NT2/D1 (cell line): Measurements from ENCODE around the gene PRODH.
"Not testable (repeated sequence)": the region's sequence is repeated elsewhere in the genome, so short reads cannot be mapped to it uniquely, and the experiment has no call there.

ENCODE experiments used
- DNase-seq: peaks from one replicate; pipeline ENCODE4 v3.0.0-alpha.2; 2011; ENCODE audit warnings: low read depth, low spot score
- H3K27me3 ChIP-seq: 2 replicates; pipeline ENCODE4 v1.6.0; 2011; ENCODE audit warnings: mild to moderate bottlenecking; ENCODE audit not compliant: insufficient read length, insufficient read depth
- H3K36me3 ChIP-seq: 2 replicates; pipeline ENCODE4 v1.6.1; 2011; ENCODE audit warnings: mild to moderate bottlenecking, low read length, mixed read lengths; ENCODE audit not compliant: insufficient read depth, insufficient read length
- H3K4me1 ChIP-seq: 2 replicates; pipeline ENCODE4 v1.5.1; 2011; ENCODE audit not compliant: insufficient read depth, insufficient read length
- H3K4me3 ChIP-seq: 2 replicates; pipeline ENCODE4 v1.5.1; 2011; ENCODE audit warnings: low read depth; ENCODE audit not compliant: insufficient read length
- H3K9ac ChIP-seq: 2 replicates; pipeline ENCODE4 v1.6.0; 2011; ENCODE audit warnings: low read depth; ENCODE audit not compliant: insufficient read length
- H3K9me3 ChIP-seq: 2 replicates; pipeline ENCODE4 v1.5.1; 2011; ENCODE audit warnings: mild to moderate bottlenecking, low read length; ENCODE audit not compliant: insufficient read depth
- SUZ12 ChIP-seq: IDR thresholded peaks from 2 replicates; pipeline ENCODE4 v1.6.1; 2011; ENCODE audit not compliant: insufficient read length, insufficient read depth; ENCODE audit errors: extremely low read depth
- YY1 ChIP-seq: IDR thresholded peaks from 2 replicates; pipeline ENCODE4 v1.6.1; 2011; ENCODE audit not compliant: insufficient read length, insufficient read depth
- ZNF274 ChIP-seq: IDR thresholded peaks from 2 replicates; pipeline ENCODE4 v1.6.1; 2011; ENCODE audit warnings: mild to moderate bottlenecking, low read depth, low read length

The PRODH gene

DNA sequence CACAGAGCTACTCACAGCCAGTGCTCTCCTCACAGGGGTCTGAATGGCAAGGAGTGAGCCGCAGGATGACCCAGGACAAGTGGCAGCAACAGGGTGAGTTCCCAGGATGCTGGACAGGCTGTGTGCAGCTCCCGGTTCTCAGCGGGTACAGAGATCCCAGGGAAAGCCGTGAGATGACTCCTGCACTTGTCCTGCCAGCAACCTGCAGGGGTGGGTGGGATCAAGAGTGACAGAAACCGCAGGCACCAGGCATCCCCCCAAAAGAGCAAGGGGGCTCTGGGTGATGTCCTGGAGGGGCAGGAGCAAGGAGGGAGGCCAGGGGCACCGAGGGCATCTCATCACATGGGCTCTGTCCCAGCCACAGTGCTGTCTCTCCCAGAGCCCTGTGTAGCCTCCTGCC, 15.9 kb upstream of the PRODH start:
- DNase-seq, result no peak
- Histone ChIP-seq H3K9ac (no peak overlapping the region), H3K4me1 (no peaks in the 10 kb centered on the region), H3K27me3 (no peaks in the 10 kb centered on the region), H3K4me3 (no peak overlapping the region), H3K36me3 (no peaks in the 10 kb centered on the region), H3K9me3 (no peaks in the 10 kb centered on the region)
- no peak for TF ChIP-seq YY1
- TF ChIP-seq SUZ12, result no peak
- no peak for TF ChIP-seq ZNF274

- H3K9me3 ChIP-seq, result no peaks in the 10 kb centered on the region
- H3K4me1 ChIP-seq, result no peaks in the 10 kb centered on the region
- peak overlapping the region; percentile 21 for H3K9ac ChIP-seq
- DNase-seq, result no peak
- TF ChIP-seq ZNF274, result no peak
- no peak for TF ChIP-seq SUZ12
- no peak for TF ChIP-seq YY1
- H3K4me3 ChIP-seq, result no peak overlapping the region
- no peaks in the 10 kb centered on the region for H3K27me3 ChIP-seq
- no peaks in the 10 kb centered on the region for H3K36me3 ChIP-seq
These were observed 14.0 kb upstream of the PRODH start for GRCh38 chr22:18950141-18950540.

- Histone ChIP-seq H3K27me3 (no peaks in the 10 kb centered on the region), H3K9ac (no peak overlapping the region), H3K9me3 (no peaks in the 10 kb centered on the region), H3K4me3 (no peak overlapping the region), H3K4me1 (no peaks in the 10 kb centered on the region), H3K36me3 (no peaks in the 10 kb centered on the region)
- no peak for DNase-seq
- TF ChIP-seq SUZ12 (no peak), ZNF274 (no peak), YY1 (no peak)
These were observed 11.8 kb upstream of the PRODH start for GRCh38 chr22:18947905-18948304.

GRCh38 chr22:18947105-18947504, 11.0 kb upstream of the PRODH start:
- H3K4me3 ChIP-seq, H3K27me3 ChIP-seq, DNase-seq, H3K9ac ChIP-seq, H3K4me1 ChIP-seq, H3K9me3 ChIP-seq, H3K36me3 ChIP-seq: not testable (repeated sequence)

- H3K9ac ChIP-seq, H3K27me3 ChIP-seq, H3K9me3 ChIP-seq, H3K4me3 ChIP-seq, H3K4me1 ChIP-seq, DNase-seq, H3K36me3 ChIP-seq: not testable (repeated sequence)
These were observed 2.6 kb upstream of the PRODH start for GRCh38 chr22:18938691-18939090.

DNA sequence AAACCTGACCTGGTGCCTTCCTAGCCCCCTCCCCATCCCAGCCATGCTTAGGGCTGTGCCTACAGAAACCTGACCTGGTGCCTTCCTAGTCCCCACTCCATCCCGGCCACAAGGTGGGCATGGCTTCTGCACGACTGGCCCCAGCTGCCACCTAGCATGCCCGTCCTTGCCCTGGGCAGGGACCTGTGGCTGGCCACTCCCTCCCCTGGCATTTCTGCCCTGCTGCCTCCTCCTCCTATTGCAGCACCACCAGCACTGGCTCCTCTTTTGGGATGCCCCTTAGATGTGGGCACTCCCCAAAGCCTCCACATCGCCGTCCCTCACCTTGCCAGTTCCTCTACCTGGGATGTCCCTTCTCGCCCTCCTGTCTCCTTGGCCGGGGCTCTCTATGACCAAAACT, 1.4 kb downstream of the PRODH start:
- DNase-seq, H3K4me3 ChIP-seq, H3K27me3 ChIP-seq, H3K4me1 ChIP-seq, H3K9ac ChIP-seq, H3K36me3 ChIP-seq, H3K9me3 ChIP-seq: not testable (repeated sequence)

DNA sequence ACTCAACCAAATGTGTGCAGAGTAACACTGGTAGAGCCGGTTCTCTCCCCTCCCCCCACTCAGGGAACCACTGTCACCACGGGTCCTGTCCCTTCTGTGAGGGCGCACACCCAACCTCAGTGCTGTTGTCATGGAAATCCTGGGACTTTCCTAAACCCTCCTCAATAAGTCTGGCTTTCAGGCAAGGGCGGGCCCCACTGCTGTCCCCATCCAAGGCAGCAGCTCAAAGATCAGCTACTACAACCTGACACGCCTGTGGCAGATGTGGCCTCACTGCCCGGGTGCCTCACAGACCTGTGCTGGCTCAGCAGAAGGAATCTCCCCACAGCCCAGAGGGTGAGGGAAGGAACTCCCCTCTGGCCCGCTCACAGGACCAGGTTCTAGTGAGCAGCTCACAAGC, 2.2 kb downstream of the PRODH start:
- DNase-seq, result no peak
- H3K9ac ChIP-seq, result no peak overlapping the region
- TF ChIP-seq SUZ12 (no peak), ZNF274 (no peak), YY1 (no peak)
- H3K27me3 ChIP-seq, result no peaks in the 10 kb centered on the region
- H3K4me1 ChIP-seq, result no peaks in the 10 kb centered on the region
- H3K36me3 ChIP-seq, result no peaks in the 10 kb centered on the region
- H3K4me3 ChIP-seq, result no peak overlapping the region
- H3K9me3 ChIP-seq, result no peaks in the 10 kb centered on the region

- no peak for DNase-seq
- no peaks in the 10 kb centered on the region for H3K4me1 ChIP-seq
- no peak overlapping the region for H3K4me3 ChIP-seq
- no peaks in the 10 kb centered on the region for H3K27me3 ChIP-seq
- no peaks in the 10 kb centered on the region for H3K36me3 ChIP-seq
- no peaks in the 10 kb centered on the region for H3K9me3 ChIP-seq
- H3K9ac ChIP-seq, result no peak overlapping the region
- TF ChIP-seq YY1 (no peak), SUZ12 (no peak), ZNF274 (no peak)
These were observed 4.0 kb downstream of the PRODH start for GRCh38 chr22:18931905-18932652.
